PC-3 (cell line): ENCODE measurements around the gene RASL10A.

Experiments
- EZH2phosphoT487 ChIP-seq: fragments of 300-600 bp; sonication (generic); IDR thresholded peaks from 2 replicates; pipeline ENCODE4 v1.6.1; 2018; ENCODE audit warnings: mild to moderate bottlenecking, antibody characterized with exemption, low read length, borderline replicate concordance
- TF ChIP-seq, protein P1 (sequence below): fragments of 300-600 bp; sonication (generic); conservative IDR thresholded peaks from 2 replicates; pipeline ENCODE4 v1.5.1; 2017; ENCODE audit warnings: antibody characterized with exemption, low read depth, mild to moderate bottlenecking, low read length

DNA sequence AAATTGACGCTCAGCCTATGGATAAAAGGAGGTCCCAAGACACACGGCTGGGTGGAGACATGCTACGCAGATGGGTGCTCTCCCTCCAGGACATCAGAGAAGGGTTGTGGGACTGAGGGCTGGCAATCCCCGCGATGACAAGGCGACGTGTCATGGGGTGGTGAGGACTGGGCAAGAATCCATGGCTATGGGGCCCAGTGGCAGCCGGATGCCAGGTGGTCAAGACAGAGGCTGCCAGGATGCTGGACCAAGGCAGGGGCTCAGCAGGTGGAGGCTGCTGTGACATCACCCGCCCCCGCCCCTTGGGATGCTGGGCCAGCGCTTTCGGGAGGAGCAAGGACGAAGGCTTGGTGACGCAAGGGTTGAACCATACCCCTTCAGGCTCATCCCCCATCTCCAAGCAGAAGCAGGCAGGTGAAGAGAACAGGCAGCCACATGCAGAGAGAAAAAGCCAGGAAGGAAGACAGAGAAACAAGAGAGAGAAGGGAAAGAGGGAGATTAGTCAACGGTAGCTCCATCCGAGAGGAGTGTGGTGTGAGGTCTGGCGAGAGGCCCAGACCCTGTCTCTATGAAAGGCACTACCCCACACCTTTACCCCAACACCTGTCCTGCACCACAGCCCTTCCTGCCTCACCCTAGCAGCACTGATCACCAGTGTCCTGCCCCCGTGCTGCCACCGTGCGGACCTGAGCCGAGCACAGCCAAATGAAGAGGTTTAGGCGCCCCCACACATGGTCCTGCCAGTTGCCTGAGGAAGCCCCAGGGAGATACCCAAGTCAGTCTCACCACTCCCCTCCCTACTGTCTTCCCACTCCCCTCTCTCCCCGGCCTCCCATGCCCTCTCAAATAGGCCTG lies 24.1 kb upstream of the RASL10A start:
- TF ChIP-seq, protein P1, sequence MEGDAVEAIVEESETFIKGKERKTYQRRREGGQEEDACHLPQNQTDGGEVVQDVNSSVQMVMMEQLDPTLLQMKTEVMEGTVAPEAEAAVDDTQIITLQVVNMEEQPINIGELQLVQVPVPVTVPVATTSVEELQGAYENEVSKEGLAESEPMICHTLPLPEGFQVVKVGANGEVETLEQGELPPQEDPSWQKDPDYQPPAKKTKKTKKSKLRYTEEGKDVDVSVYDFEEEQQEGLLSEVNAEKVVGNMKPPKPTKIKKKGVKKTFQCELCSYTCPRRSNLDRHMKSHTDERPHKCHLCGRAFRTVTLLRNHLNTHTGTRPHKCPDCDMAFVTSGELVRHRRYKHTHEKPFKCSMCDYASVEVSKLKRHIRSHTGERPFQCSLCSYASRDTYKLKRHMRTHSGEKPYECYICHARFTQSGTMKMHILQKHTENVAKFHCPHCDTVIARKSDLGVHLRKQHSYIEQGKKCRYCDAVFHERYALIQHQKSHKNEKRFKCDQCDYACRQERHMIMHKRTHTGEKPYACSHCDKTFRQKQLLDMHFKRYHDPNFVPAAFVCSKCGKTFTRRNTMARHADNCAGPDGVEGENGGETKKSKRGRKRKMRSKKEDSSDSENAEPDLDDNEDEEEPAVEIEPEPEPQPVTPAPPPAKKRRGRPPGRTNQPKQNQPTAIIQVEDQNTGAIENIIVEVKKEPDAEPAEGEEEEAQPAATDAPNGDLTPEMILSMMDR, result 0 out of 2 replicates have a peak, but pooled peaks have one; percentile 19
- TF ChIP-seq EZH2phosphoT487, result no peak
